ENCODE data around the gene LAMA4. TPM values are rescaled to one million over a fixed set of nuclear protein-coding genes. Genes with fewer than 3 reads are reported as not detected.

LAMA4 gene
- 108 TPM for polyA plus RNA-seq (ENCODE audit: insufficient read length)
- long read RNA-seq, donor 1, partial matches to known transcripts, result 14 of 21 reads
- long read RNA-seq, donor 1, other reads (novel, unspliced or antisense), result 0 of 21 reads
- long read RNA-seq, donor 2, full-length matches to known transcripts, result 9 of 19 reads
- long read RNA-seq, donor 2, partial matches to known transcripts, result 10 of 19 reads
- long read RNA-seq, donor 2, other reads (novel, unspliced or antisense), result 0 of 19 reads
- long read RNA-seq, donor 3, full-length matches to known transcripts, result 7 of 12 reads
- long read RNA-seq, donor 3, partial matches to known transcripts, result 5 of 12 reads
- long read RNA-seq, donor 3, other reads (novel, unspliced or antisense), result 0 of 12 reads
- long read RNA-seq, donor 4, partial matches to known transcripts, result 0 of 1 reads
- long read RNA-seq, donor 4, other reads (novel, unspliced or antisense), result 0 of 1 reads
- long read RNA-seq, donor 5, full-length matches to known transcripts, result 15 of 15 reads
- long read RNA-seq, donor 5, partial matches to known transcripts, result 0 of 15 reads
- long read RNA-seq, donor 5, other reads (novel, unspliced or antisense), result 0 of 15 reads
- long read RNA-seq, donor 6, full-length matches to known transcripts, result 13 of 19 reads
- long read RNA-seq, donor 6, partial matches to known transcripts, result 6 of 19 reads
- long read RNA-seq, donor 6, other reads (novel, unspliced or antisense), result 0 of 19 reads
- long read RNA-seq, donor 7, full-length matches to known transcripts, result 18 of 30 reads
- long read RNA-seq, donor 7, partial matches to known transcripts, result 12 of 30 reads
- long read RNA-seq, donor 7, other reads (novel, unspliced or antisense), result 0 of 30 reads
- long read RNA-seq, donor 8, partial matches to known transcripts, result 0 of 1 reads
- long read RNA-seq, donor 8, other reads (novel, unspliced or antisense), result 0 of 1 reads

- peak; percentile 68 for DNase-seq
Observed at GRCh38 chr6:112253841-112254816, at the start of gene LAMA4. LAMA4 (minus strand) TSS chr6:112254567; CDS start chr6:112254150, 417 bp downstream.

DNA sequence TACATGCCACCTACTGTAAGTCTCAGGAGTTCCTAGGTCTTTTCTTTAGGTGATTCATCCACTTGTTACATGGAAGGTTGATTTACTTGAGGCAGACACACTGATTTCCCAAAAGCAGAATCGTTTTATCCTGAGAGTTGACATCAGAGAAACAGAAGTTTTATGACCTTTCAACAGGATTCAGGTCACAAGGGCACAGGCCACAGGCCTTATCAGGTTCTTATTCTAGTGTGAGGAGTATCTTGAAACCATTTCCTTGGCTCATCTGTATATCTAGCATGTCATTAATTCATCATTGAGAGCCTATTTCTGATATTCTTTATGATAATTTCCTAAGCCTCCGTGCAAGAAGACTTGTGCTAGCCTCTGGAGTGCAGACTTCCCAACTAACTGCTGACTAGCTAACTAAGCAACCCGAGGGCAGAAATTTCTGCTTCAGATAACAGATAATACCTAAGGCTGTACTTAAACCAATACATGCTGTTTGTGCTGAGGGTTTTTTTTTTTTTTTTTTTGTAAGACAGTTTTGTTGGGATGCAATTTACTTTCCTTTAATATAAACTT, 47.9 kb upstream of the LAMA4 start:
- DNase-seq, result no peak

- DNase-seq, result no peak
Observed at GRCh38 chr6:112300896-112301295, 46.5 kb upstream of the LAMA4 start.

DNA sequence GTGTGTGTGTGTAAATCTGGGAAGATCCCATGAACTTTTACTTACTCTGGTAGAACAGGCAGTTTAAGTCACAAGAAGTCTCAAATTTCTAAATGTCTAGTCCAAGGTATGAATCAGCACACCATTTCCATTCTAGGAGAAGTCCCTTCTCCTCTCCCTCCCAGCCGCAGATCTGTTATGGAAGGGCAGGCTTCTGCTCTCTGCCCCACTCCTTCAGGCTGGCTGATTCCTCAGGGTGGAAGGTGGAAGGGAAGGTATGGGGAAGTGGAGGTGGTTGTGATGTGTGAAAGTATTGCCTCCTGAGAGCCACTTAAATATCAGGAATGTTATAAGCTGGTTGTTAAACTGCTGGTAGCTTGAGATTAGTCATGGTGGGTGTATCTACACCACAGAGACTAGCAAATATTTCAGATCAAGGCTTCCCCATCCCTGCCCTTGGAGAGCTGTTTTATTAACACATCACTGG, 44.5 kb upstream of the LAMA4 start:
- DNase-seq, result no peak

DNA sequence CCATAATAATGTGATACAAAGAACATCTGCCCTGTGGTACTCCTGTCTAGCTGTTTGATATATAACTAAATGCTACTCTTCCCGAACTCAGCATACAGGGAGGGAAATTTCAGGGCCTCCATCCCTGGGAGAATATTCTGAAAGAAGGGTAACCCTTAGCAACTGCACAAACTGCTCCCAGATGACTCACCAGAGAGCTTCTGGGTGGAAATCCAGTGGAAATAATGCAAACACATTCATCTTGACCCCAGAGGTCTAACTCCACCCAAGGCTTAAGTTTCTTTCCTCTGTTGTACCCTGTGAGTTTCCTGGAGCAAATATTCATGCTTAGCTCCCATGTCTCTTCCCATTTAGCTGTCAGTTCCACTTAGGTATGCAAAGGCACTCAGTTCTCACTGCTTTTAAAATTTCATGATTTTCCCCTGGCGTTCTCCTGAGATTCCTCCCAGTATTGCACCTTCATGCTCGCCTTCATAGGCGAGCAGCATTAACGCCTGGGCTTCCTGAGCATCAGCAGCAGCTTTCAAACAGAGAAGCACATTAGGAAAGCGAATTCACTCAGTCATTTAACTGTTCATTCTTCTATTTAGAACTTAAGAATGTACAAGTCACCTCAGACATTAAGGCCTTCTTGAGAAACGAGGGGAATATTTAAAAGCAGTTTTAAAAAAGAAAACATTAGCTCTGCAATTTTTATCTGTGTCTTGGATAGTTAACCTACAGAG, 43.8 kb upstream of the LAMA4 start:
- no peak for DNase-seq

DNA sequence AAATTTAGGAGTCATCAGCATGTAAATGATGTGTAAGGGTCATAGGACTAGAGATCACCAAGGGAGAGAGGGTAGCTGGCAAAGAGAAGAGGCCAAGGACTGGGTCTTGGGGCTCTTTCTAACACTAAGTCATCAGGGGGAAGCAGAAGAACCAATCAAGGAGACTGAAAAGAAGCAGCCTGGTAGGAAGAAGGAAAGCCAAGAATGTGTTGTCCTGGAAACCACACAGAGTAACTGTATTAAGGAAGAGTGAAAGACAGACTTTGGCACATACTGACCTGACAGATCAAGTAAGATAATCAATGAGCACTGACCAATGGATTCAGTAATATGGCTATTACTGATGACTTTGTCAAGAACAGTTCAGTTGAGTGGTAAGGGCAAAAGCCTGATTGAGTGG, 42.3 kb upstream of the LAMA4 start:
- DNase-seq, result no peak

GRCh38 chr6:112296122-112296521, 41.8 kb upstream of the LAMA4 start:
- no peak for DNase-seq

GRCh38 chr6:112291161-112291762, 36.9 kb upstream of the LAMA4 start:
- DNase-seq, result no peak

GRCh38 chr6:112289038-112289566, 34.7 kb upstream of the LAMA4 start:
- peak; percentile 73 for DNase-seq

DNA sequence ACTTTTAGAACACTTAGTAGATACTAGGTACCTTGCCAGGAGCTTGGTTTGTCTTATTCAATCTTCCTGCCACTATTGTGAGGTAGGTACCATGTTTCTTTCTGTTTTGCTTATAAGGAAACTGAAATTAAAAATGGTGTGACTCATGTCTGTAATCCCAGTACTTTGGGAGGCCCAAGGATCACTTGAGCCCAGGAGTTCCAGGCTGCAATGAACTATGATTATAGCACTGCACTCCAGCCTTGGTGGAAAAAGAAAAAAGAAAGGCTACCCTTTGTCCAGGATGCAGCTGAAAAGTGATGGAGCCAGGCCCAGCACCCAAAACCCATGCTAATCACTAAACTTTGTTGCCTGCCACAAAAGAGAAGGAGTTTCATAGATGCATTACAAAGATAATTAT, 34.1 kb upstream of the LAMA4 start:
- no peak for DNase-seq

- DNase-seq, result no peak
Observed at GRCh38 chr6:112287577-112288225, 33.3 kb upstream of the LAMA4 start.

DNA sequence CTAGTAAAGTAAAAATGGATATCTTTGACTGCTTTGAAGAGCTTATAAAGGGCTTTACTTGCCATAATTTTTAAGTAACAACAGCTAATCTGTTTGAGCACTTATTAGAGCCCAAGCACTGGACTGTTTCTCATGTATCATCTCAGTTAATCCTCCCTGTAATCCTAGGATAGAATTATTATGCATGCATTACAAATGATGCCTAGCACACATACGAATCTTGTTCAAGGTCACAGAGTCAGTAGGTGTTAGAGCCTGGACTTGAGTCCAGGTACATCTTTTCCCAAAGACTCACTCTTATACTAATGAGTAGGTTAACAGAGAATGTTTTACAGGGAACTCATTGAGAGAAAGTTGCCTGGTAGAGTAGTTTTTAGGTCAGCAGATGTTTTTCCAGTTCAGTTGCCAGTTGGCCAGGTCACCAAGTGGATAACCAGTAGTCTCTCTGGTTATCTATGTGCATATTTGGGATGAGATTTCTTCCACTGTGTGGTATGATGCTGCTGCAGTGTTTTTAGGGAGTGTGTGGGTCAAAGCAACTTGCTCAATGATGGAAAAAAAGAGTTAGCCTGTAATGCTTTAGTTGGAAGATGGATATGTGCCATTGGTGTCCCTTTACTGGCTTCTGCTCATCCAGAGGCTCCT, 32.3 kb upstream of the LAMA4 start:
- no peak for DNase-seq

GRCh38 chr6:112286010-112286409, 31.6 kb upstream of the LAMA4 start:
- no peak for DNase-seq

DNA sequence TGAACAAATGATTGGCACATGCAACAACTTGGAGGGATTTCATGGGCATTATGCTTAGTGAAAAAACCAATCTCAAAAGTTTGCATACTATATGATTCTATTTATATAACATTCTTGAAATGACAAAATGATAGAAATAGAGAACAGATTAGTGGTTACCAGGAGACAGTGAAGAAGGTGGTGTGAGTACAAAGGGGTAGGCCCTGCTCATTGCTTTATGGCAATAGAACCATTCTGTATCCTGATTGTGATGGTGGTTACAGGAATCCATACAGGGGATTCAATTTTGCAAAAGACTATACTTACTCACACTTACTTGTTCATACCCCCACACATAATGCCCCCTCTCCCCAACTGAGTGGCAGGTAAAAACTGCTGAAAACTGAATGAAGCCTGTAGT, 30.2 kb upstream of the LAMA4 start:
- DNase-seq, result no peak

GRCh38 chr6:112283621-112284020, 29.3 kb upstream of the LAMA4 start:
- no peak for DNase-seq

DNA sequence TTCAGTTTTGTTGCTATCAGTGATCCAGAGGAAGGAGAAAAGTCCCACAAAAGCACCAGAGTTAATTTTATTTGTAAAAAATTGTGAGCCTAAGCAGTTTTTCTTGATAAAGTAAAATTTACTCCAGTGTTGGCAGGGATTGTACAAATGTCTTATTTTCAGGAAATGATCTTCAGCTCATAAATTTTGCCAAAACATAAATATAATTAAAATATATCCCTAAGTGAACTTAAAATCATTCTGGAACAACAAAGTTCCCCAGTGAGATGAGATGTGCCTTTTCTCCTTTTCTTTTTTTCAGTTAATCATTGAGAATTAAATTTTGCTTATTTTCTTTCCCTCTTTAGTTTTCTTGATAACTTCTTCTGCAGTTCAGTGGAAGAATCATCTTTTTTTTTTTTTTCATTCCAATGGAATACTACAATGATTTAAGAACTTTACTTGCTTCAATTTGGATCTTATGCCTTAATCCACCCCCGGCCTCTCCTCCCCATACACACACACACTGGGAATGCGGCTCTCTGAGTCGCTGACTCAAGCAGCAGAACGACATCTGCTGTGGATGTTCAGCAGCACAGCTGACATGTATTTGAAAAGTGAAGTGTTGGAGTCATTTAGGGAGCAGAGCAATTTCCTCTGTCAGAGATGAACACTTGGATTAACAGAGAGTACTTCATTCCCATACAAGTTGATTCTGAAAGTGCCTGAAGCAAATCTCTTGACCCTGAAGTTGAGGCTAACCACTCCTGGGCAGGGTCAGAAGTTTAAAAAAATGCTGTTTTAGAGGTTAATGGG, 27.7 kb upstream of the LAMA4 start:
- peak; percentile 71 for DNase-seq

DNA sequence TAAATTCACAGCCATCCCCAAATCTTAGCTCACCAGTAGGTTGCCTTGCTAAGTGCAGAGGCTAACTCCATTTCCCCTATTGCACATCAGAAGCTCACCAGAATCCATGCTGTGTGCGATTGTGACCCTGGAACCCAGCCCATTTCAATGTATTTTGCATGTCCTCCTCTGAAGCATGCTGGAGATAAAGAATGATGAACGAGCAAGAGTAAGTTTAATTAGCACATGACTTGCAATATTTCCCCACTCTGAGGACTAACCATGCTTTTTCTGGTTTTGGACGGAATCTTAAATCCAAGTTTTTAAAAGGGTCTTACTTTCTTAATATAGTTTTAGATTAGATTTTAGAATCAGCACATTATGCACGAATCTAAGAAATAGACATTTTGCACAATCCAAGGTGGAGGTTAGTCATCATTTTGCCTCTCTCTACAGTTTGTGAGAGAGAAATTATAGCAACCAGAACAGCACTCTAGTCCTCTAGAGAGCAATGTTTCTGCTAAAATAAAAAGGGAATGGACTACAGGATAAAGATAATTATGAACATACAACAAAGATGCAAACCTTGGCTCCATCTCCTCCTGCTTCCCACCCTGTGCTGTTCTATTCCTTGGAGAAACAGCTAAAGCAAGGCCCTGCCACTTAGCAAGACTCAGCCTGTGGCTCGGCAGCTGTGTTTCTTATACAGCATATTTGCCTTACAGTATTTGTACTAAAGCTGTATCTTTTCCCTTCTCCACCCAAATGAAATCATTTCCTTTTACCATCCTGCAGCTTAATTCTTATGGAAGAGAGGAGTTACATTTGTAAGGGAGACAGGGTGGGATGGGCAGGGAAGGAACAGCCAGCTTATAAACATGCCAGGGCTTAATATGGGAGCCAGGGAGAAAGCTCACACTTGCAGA, 24.9 kb upstream of the LAMA4 start:
- no peak for DNase-seq
